ENCODE measurements around the gene OXGR1.

GRCh38 chr13:97004096-97004876 is 10.0 kb upstream of the OXGR1 start:
- no peak for TF ChIP-seq CTCF (IDR thresholded peaks at IDR 0.05; ENCODE audit: poor library complexity)
- no peak for TF ChIP-seq EZH2 (IDR thresholded peaks at IDR 0.05; ENCODE audit: borderline replicate concordance)
